Measurements from ENCODE around the gene TCTN1.
A peak's percentile ranks its signal among the peaks of the same experiment; 100 is the strongest.
"Not testable (repeated sequence)": the region's sequence is repeated elsewhere in the genome, so short reads cannot be mapped to it uniquely, and the experiment has no call there.

TCTN1 gene

GRCh38 chr12:110579535-110580253, 34.2 kb upstream of the TCTN1 start:
- in situ Hi-C loops (cut with HindIII; ENCODE audit: low pct_ligation_motif_present, low sequenced_read_pairs): no loop called here
- DNase-seq: no peak
- no peaks in the 10 kb centered on the region for H3K36me3 ChIP-seq (replicated peaks)
- no peak overlapping the region for H3K4me3 ChIP-seq (ENCODE audit: low read depth, low read length)
- TF ChIP-seq, protein P1, sequence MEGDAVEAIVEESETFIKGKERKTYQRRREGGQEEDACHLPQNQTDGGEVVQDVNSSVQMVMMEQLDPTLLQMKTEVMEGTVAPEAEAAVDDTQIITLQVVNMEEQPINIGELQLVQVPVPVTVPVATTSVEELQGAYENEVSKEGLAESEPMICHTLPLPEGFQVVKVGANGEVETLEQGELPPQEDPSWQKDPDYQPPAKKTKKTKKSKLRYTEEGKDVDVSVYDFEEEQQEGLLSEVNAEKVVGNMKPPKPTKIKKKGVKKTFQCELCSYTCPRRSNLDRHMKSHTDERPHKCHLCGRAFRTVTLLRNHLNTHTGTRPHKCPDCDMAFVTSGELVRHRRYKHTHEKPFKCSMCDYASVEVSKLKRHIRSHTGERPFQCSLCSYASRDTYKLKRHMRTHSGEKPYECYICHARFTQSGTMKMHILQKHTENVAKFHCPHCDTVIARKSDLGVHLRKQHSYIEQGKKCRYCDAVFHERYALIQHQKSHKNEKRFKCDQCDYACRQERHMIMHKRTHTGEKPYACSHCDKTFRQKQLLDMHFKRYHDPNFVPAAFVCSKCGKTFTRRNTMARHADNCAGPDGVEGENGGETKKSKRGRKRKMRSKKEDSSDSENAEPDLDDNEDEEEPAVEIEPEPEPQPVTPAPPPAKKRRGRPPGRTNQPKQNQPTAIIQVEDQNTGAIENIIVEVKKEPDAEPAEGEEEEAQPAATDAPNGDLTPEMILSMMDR (IDR thresholded peaks at IDR 0.05; ENCODE audit: low read depth, low read length, missing control alignments): no peak
- H3K27me3 ChIP-seq (replicated peaks): no peaks in the 10 kb centered on the region
- no peak overlapping the region for H3K27ac ChIP-seq

DNA sequence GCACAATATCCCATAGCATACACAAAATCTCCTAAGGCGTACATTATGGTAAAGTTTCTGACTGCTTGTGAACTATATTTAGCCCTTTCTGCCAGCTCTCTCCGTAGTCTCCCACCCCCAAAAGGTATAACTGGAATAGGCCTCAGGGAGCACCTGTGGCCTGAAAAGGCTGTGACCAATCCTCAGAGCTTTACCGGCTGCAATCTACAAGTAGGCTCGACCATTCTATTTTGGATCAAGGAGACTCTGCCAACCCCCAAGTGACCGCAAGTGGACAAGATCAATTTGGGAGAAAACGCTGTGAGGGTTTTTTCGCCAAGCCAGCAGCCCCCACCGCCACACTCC, 32.0 kb upstream of the TCTN1 start:
- TF ChIP-seq, protein P1 (IDR thresholded peaks at IDR 0.05; ENCODE audit: low read depth, low read length, missing control alignments): no peak
- H3K27me3 ChIP-seq (replicated peaks): no peaks in the 10 kb centered on the region
- peak overlapping the region; percentile 90 for H3K4me3 ChIP-seq (ENCODE audit: low read depth, low read length)
- no peak overlapping the region for H3K27ac ChIP-seq
- in situ Hi-C loops (cut with HindIII; ENCODE audit: low pct_ligation_motif_present, low sequenced_read_pairs): no loop called here
- no peak for DNase-seq
- no peaks in the 10 kb centered on the region for H3K36me3 ChIP-seq (replicated peaks)

DNA sequence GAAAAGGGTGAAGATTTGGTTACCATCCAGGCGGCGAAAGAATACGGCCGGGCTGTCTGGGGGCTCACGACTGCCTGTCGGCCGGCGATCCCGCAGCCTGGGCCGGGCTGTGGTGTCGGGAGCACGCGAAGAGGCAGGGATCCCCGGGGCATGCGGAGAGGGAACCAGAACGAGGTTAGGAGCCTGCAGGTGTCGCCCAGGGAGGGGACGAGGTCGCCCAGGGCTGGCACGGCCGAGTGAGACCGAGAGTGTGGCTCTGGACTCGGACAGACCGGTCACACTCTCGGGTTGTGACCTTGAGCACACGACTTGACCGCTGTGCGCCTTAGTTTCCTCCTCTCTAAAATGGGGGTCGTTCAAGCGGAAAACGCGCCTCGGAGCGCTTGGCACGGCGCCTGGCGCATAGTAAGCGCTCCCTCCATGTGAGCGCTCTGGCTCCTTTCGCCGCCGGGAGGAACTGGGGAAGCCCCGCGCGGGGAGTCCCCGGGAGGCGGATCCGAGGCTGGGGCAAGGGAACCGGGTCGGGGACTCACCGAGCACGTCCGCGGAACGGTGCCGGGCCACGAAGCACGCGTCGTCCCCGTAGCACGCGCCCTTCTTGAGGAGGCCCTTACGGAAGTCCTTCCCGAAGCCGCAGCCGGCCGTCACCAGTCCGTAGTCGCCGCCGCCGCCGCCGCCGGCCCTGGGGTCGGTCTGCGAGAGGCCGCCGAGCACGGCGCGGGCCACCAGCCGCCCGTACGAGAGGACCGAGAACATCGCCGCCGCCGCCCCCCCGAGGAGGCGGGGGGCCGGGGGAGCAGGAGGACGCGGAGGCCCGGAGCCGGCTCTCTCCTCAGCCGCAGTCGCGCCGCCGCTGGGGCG, 31.4 kb upstream of the TCTN1 start:
- TF ChIP-seq, protein P1 (IDR thresholded peaks at IDR 0.05; ENCODE audit: low read depth, low read length, missing control alignments): no peak
- peak overlapping the region; percentile 76 for H3K27ac ChIP-seq
- H3K36me3 ChIP-seq (replicated peaks): no peaks in the 10 kb centered on the region
- no peak for DNase-seq
- H3K27me3 ChIP-seq (replicated peaks): no peaks in the 10 kb centered on the region
- in situ Hi-C loops (cut with HindIII; ENCODE audit: low pct_ligation_motif_present, low sequenced_read_pairs): no loop called here
- peak overlapping the region; percentile 90 for H3K4me3 ChIP-seq (ENCODE audit: low read depth, low read length)

DNA sequence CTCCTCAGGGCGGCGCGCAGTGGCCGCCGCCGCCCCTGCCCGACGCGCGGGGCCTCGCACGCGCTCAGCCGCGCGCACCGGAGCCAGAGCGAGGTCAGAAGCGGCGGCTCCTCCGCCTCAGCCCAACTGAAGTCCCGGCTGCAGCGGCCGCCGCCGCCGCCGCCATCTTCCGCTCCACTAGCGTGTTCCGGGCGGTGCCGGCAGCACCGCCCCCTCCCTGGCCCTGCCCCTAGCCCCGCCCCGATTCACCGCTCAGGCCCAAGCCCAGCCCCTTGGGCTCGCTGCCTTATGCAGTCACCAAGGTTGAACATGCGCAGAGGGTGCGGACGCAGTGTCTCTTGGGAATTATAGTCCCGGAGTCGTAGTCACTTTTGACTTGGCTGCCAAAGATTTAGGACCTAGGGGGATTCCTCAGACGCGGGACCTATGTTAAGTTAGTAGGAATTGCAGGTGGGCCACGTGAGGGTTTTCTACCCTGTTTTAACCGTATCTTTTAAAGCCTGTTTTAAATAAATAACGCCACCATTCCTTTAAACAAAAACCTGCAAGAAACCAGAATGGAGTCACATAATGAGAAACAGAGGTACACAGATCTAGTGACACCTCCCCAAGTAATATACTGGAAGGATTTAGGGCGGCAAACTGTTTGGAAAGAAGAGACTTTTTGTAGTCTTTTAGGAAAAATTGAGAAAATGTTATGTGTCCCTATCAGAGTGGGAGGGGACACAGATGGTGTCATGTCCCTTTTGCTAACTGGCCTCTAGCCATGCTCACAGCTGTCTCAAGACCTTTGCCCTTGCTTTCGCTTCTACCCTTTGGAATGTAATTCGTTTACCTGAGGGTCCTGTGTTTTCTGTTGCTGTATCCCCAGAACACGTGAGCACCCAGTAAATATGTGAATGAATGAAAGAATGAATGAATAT, 30.5 kb upstream of the TCTN1 start, which contains the start of gene PPTC7:
Gene PPTC7, minus strand, starts transcription at position 182 of the 923 bp plus-strand sequence. CDS start 287 bp downstream, outside the sequence.
- no peaks in the 10 kb centered on the region for H3K36me3 ChIP-seq (replicated peaks)
- H3K27ac ChIP-seq: peak within 1 kb of the TSS; percentile 76
- no peaks in the 10 kb centered on the region for H3K27me3 ChIP-seq (replicated peaks)
- H3K4me3 ChIP-seq (ENCODE audit: low read depth, low read length): peak within 1 kb of the TSS; percentile 90
- peak; percentile 95 for DNase-seq
- TF ChIP-seq, protein P1 (IDR thresholded peaks at IDR 0.05; ENCODE audit: low read depth, low read length, missing control alignments): no peak
- in situ Hi-C loops (cut with HindIII; ENCODE audit: low pct_ligation_motif_present, low sequenced_read_pairs): no loop called here

DNA sequence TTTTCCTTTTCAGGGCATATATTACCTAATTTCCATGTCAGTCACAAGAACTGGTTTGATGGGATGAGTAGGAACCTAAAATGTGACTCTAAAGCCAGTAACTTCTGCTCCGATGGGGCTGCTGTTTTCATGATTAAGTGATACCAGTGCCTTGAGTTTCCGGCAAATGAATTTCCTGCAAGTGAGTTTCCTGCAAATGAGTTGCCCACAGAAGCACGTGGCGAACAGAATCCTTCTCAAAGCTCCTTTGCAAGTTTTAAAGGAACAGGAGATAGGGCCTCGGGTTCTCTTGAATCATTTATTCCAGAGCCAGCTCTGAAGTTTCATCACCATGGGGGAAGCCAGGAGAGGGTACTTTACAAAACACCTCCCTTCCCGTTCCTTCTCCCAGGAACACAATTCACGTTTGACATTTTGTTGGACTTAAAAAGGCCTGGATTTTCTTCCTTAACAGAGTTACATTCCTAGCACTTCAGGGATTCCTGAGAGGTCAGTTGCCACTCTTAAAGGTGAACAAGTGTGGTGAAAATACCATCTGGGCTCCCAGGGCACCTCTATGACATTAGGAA, 28.6 kb upstream of the TCTN1 start:
- in situ Hi-C loops (cut with HindIII; ENCODE audit: low pct_ligation_motif_present, low sequenced_read_pairs): no loop called here
- no peaks in the 10 kb centered on the region for H3K36me3 ChIP-seq (replicated peaks)
- no peaks in the 10 kb centered on the region for H3K27me3 ChIP-seq (replicated peaks)
- TF ChIP-seq, protein P1 (IDR thresholded peaks at IDR 0.05; ENCODE audit: low read depth, low read length, missing control alignments): no peak
- H3K4me3 ChIP-seq (ENCODE audit: low read depth, low read length): no peak overlapping the region
- H3K27ac ChIP-seq: no peak overlapping the region
- no peak for DNase-seq

DNA sequence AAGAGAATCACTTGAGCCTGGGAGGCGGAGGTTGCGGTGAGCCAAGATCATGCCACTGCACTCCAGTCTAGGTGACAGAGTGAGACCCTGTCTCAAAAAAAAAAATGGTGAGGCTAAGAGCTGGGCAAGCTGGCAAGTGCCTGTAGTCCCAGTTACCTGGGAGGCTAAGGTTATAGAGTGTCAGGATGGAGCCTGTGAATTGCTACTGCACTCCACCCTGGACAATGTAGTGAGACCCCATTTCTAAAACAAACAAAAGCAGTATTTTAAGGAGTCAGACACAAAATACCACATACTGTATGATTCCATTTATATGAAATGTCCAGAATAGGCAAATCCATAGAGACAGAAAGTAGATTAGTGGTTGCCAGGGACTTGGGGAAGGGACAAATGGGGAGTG, 26.8 kb upstream of the TCTN1 start:
- H3K4me3 ChIP-seq (ENCODE audit: low read depth, low read length); H3K36me3 ChIP-seq (replicated peaks); H3K27me3 ChIP-seq (replicated peaks); H3K27ac ChIP-seq; in situ Hi-C loops (cut with HindIII; ENCODE audit: low pct_ligation_motif_present, low sequenced_read_pairs); DNase-seq: not testable (repeated sequence)

Measured in brain microvascular endothelial cell (primary cell).